HepG2 (cell line): ENCODE measurements around the gene MRS2. TPM values are rescaled to one million over a fixed set of nuclear protein-coding genes. Genes with fewer than 3 reads are reported as not detected.

ENCODE experiments used
- ARHGAP35 ChIP-seq: sonication (generic); formaldehyde crosslinking; IDR thresholded peaks from 2 replicates; pipeline ENCODE4 v1.9.0; 2022; ENCODE audit warnings: mild to moderate bottlenecking, inconsistent platforms, moderate library complexity, missing genetic modification reagents, borderline replicate concordance
- BCLAF1 ChIP-seq: fragments of 450-650 bp; IDR thresholded peaks from 2 replicates; pipeline ENCODE4 v1.6.1; 2017; ENCODE audit warnings: mild to moderate bottlenecking
- CENPT ChIP-seq: sonication (generic); formaldehyde crosslinking; IDR thresholded peaks from 2 replicates; pipeline ENCODE4 v1.8.0; 2022; ENCODE audit warnings: low read depth, mild to moderate bottlenecking, moderate library complexity, missing genetic modification reagents
- ETV5 ChIP-seq: IDR thresholded peaks from 2 replicates; pipeline ENCODE4 v1.6.1; 2018; ENCODE audit warnings: missing biosample characterization, missing genetic modification reagents, inconsistent platforms, borderline replicate concordance
- FOXK1 ChIP-seq: sonication (generic); formaldehyde crosslinking; IDR thresholded peaks from 2 replicates; pipeline ENCODE4 v1.4.0; 2020; ENCODE audit warnings: low read depth, missing genetic modification reagents, borderline replicate concordance
- GATAD1 ChIP-seq: IDR thresholded peaks from 2 replicates; pipeline ENCODE4 v1.6.1; 2016; ENCODE audit warnings: missing genetic modification reagents, missing compliant biosample characterization
- GPN1 ChIP-seq: sonication (generic); formaldehyde crosslinking; IDR thresholded peaks from 2 replicates; pipeline ENCODE4 v1.5.1; 2020; ENCODE audit warnings: missing genetic modification reagents, borderline replicate concordance
- HHEX ChIP-seq: IDR thresholded peaks from 2 replicates; pipeline ENCODE4 v1.6.1; 2016; ENCODE audit warnings: control low read depth
- HNRNPLL ChIP-seq: fragments of 200-400 bp; formaldehyde crosslinking; IDR thresholded peaks from 2 replicates; pipeline ENCODE4 v1.6.1; 2017; ENCODE audit warnings: mild to moderate bottlenecking, low read depth, low read length; ENCODE audit not compliant: poor library complexity, severe bottlenecking
- RCOR2 ChIP-seq: IDR thresholded peaks from 2 replicates; pipeline ENCODE4 v1.6.1; 2016; ENCODE audit warnings: missing biosample characterization, missing genetic modification reagents
- TBX3 ChIP-seq: fragments of 450-650 bp; IDR thresholded peaks from 2 replicates; pipeline ENCODE4 v1.6.1; 2017; ENCODE audit warnings: antibody characterized with exemption, mild to moderate bottlenecking, inconsistent platforms, borderline replicate concordance
- ZBTB8A ChIP-seq: sonication (generic); formaldehyde crosslinking; IDR thresholded peaks from 2 replicates; pipeline ENCODE4 v1.4.0; 2020; ENCODE audit warnings: mild to moderate bottlenecking, low read depth, missing genetic modification reagents, borderline replicate concordance
- ZFP36L2 ChIP-seq: sonication (generic); formaldehyde crosslinking; IDR thresholded peaks from 2 replicates; pipeline ENCODE4 v1.4.0; 2020; ENCODE audit warnings: missing genetic modification reagents
- ZNF143 ChIP-seq: sonication (generic); formaldehyde crosslinking; IDR thresholded peaks from 2 replicates; pipeline ENCODE4 v1.4.0; 2020; ENCODE audit warnings: missing genetic modification reagents
- ZNF431 ChIP-seq: sonication (generic); formaldehyde crosslinking; IDR thresholded peaks from 2 replicates; pipeline ENCODE4 v1.9.0; 2022; ENCODE audit warnings: missing genetic modification reagents, low read depth, mild to moderate bottlenecking, borderline replicate concordance
- ZNF562 ChIP-seq: sonication (generic); formaldehyde crosslinking; IDR thresholded peaks from 2 replicates; pipeline ENCODE4 v1.8.0; 2022; ENCODE audit warnings: missing genetic modification reagents, borderline replicate concordance
- ZNF616 ChIP-seq: sonication (generic); formaldehyde crosslinking; IDR thresholded peaks from 2 replicates; pipeline ENCODE4 v1.5.0; 2020; ENCODE audit warnings: low read depth, mild to moderate bottlenecking, missing genetic modification reagents
- ZNF709 ChIP-seq: sonication (generic); formaldehyde crosslinking; IDR thresholded peaks from 2 replicates; pipeline ENCODE4 v1.5.0; 2020; ENCODE audit warnings: mild to moderate bottlenecking, missing genetic modification reagents
- polyA plus RNA-seq, 8 experiments: library from polyadenylated mRNA; depleted of rRNA in 3 of 8; stranded (reverse) in 7 of 8; unstranded in 1 of 8; fragments of >200 nt; fragmentation: Illumina TruSeq in 4 of 8; extraction: Trizol in 4 of 8; gene quantifications; 2 replicates each; pipeline versions ENCODE4 v1.2.1 to v1.2.3, GENCODE V29; 2011 to 2016; ENCODE audit warnings: low read depth in 4 of 8, missing spikeins in 1 of 8, mixed read lengths in 1 of 8; ENCODE audit not compliant: insufficient read depth in 1 of 8
- total RNA-seq, 5 experiments: library from RNA; depleted of rRNA; stranded (reverse); fragments of >200 nt; fragmentation: Illumina TruSeq; extraction: Trizol; gene quantifications; 2 replicates each; pipeline ENCODE4 v1.2.3, GENCODE V29; 2016; ENCODE audit warnings: low read depth in 1 of 5
- TF ChIP-seq, protein P1 (sequence below): sonication (generic); formaldehyde crosslinking; IDR thresholded peaks from 2 replicates; pipeline ENCODE4 v1.9.0; 2021; ENCODE audit warnings: missing genetic modification reagents, mild to moderate bottlenecking, borderline replicate concordance
- TF ChIP-seq, protein P2 (sequence below): sonication (generic); formaldehyde crosslinking; IDR thresholded peaks from 2 replicates; pipeline ENCODE4 v1.4.0; 2020; ENCODE audit warnings: missing genetic modification reagents, borderline replicate concordance
- TF ChIP-seq, protein P3 (sequence below): sonication (generic); formaldehyde crosslinking; IDR thresholded peaks from 2 replicates; pipeline ENCODE4 v1.4.0; 2020; ENCODE audit warnings: missing genetic modification reagents, mild to moderate bottlenecking, borderline replicate concordance

The MRS2 gene
- total and polyA plus RNA-seq, 2 of the 13 experiments (the other 11 are each of a cell fraction or from before 2014, with no cell fraction given): 31.1 to 83.8 TPM

DNA sequence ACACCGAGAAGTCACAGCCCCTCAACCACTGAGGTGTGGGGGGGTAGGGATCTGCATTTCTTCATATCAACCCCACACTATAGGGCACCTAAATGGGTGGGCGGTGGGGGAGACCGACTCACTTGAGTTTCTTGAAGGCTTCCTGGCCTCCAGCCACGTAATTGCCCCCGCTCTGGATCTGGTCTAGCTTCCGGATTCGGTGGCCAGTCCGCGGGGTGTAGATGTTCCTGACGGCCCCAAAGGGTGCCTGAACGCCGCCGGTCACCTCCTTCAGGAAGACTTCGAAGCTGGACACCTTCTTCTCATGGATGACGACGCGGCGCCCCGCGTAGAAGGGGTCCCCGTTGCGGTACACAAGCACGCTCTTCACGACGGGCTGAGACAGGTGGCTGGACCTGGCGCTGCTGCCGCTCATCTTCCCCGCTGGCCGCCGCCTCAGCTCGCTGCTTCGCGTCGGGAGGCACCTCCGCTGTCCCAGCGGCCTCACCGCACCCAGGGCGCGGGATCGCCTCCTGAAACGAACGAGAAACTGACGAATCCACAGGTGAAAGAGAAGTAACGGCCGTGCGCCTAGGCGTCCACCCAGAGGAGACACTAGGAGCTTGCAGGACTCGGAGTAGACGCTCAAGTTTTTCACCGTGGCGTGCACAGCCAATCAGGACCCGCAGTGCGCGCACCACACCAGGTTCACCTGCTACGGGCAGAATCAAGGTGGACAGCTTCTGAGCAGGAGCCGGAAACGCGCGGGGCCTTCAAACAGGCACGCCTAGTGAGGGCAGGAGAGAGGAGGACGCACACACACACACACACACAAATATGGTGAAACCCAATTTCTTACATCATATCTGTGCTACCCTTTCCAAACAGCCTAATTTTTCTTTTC lies 45.2 kb upstream of the MRS2 start, which contains the start of gene DCDC2 (continued):
- no peak for TF ChIP-seq BCLAF1
- TF ChIP-seq ARHGAP35 (CRISPR knock-in tag): peak; percentile 93
- TF ChIP-seq TBX3: no peak
- TF ChIP-seq HHEX (CRISPR knock-in tag): no peak
- TF ChIP-seq ZNF562 (CRISPR knock-in tag): no peak
- no peak for TF ChIP-seq ZFP36L2 (CRISPR knock-in tag)
- TF ChIP-seq HNRNPLL: peak; percentile 76
- peak; percentile 34; the same call in 1 of the 2 replicates for TF ChIP-seq ZNF616 (CRISPR knock-in tag)
- TF ChIP-seq, protein P1, sequence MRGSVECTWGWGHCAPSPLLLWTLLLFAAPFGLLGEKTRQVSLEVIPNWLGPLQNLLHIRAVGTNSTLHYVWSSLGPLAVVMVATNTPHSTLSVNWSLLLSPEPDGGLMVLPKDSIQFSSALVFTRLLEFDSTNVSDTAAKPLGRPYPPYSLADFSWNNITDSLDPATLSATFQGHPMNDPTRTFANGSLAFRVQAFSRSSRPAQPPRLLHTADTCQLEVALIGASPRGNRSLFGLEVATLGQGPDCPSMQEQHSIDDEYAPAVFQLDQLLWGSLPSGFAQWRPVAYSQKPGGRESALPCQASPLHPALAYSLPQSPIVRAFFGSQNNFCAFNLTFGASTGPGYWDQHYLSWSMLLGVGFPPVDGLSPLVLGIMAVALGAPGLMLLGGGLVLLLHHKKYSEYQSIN (CRISPR knock-in tag): no peak
- peak; percentile 85; the same call in 1 of the 2 replicates for TF ChIP-seq ZBTB8A (CRISPR knock-in tag)
- 0 out of 2 replicates have a peak, but pooled peaks have one; percentile 37 for TF ChIP-seq RCOR2 (CRISPR knock-in tag)
- no peak for TF ChIP-seq FOXK1 (CRISPR knock-in tag)
- TF ChIP-seq GATAD1: peak; percentile 57; the same call in 1 of the 2 replicates
- TF ChIP-seq GPN1 (CRISPR knock-in tag): 0 out of 2 replicates have a peak, but pooled peaks have one; percentile 50
- TF ChIP-seq ZNF709: 0 out of 2 replicates have a peak, but pooled peaks have one; percentile 26
- TF ChIP-seq ZNF431 (CRISPR knock-in tag): no peak
- no peak for TF ChIP-seq ZNF143 (CRISPR knock-in tag)
- peak; percentile 80 for TF ChIP-seq ETV5 (CRISPR knock-in tag)
- TF ChIP-seq, protein P2, sequence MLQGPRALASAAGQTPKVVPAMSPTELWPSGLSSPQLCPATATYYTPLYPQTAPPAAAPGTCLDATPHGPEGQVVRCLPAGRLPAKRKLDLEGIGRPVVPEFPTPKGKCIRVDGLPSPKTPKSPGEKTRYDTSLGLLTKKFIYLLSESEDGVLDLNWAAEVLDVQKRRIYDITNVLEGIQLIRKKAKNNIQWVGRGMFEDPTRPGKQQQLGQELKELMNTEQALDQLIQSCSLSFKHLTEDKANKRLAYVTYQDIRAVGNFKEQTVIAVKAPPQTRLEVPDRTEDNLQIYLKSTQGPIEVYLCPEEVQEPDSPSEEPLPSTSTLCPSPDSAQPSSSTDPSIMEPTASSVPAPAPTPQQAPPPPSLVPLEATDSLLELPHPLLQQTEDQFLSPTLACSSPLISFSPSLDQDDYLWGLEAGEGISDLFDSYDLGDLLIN (CRISPR knock-in tag): no peak
- no peak for TF ChIP-seq CENPT (CRISPR knock-in tag)
- TF ChIP-seq, protein P3, sequence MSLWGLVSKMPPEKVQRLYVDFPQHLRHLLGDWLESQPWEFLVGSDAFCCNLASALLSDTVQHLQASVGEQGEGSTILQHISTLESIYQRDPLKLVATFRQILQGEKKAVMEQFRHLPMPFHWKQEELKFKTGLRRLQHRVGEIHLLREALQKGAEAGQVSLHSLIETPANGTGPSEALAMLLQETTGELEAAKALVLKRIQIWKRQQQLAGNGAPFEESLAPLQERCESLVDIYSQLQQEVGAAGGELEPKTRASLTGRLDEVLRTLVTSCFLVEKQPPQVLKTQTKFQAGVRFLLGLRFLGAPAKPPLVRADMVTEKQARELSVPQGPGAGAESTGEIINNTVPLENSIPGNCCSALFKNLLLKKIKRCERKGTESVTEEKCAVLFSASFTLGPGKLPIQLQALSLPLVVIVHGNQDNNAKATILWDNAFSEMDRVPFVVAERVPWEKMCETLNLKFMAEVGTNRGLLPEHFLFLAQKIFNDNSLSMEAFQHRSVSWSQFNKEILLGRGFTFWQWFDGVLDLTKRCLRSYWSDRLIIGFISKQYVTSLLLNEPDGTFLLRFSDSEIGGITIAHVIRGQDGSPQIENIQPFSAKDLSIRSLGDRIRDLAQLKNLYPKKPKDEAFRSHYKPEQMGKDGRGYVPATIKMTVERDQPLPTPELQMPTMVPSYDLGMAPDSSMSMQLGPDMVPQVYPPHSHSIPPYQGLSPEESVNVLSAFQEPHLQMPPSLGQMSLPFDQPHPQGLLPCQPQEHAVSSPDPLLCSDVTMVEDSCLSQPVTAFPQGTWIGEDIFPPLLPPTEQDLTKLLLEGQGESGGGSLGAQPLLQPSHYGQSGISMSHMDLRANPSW (CRISPR knock-in tag): no peak
